HG02798 (cell line): ENCODE results near the gene ESR2.
"Not testable (repeated sequence)": the region's sequence is repeated elsewhere in the genome, so short reads cannot be mapped to it uniquely, and the experiment has no call there.

Experiments
- ATAC-seq: cut with Tn5 transposase; IDR thresholded peaks from one replicate; pipeline ENCODE4 v1.9.1; 2021; ENCODE audit warnings: mild to moderate bottlenecking; ENCODE audit not compliant: unreplicated experiment, poor library complexity

ESR2 gene

DNA sequence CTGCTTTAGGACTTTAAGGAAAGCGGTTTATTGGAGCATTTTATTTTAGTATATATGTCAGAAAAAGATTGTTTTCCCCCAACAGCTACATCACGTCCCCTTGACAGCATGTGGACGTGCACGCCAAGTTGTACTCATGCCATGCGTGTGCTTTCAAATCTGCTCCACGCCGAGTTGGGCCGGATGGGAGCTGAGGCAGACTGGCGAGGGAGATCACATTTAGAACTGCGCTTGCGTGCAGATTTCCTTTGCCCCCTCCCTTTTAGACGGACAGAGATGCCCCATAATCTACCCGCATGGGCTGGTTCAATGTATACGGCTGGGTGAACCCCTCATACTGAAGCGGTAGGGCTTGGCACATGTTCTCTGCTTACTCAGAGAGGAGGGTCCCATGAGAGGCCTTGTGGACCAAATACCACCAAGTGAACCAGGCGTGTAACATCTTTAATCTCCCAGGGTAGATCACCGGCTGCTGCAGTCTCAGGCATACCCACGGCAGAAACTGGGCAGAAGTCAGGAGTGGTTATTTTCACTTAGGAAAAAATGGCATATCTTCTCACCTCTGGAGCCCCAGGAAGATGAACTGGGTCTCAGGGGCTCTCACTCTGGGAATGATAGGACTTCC, 92.1 kb downstream of the ESR2 start:
- no peak for ATAC-seq

DNA sequence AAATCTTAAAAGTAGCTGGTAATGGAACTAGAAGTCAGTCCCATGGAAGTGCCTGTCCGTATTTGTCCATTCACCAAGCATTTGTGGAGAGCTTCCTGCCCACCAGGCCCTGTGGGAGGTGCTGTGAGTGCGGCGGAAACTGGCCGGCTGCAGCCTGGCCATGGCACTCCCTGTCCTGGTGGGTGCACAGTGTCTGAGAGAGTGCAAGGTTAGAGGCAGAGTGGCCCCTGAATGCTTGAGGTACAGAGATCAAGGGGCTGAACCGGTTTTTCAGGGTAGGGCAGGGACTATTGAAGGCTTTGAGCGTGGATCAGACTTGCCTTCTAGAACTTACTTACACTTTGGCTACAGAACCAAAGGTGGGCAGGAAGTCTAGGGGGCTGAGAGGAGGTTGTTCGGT, 92.9 kb downstream of the ESR2 start:
- no peak for ATAC-seq

DNA sequence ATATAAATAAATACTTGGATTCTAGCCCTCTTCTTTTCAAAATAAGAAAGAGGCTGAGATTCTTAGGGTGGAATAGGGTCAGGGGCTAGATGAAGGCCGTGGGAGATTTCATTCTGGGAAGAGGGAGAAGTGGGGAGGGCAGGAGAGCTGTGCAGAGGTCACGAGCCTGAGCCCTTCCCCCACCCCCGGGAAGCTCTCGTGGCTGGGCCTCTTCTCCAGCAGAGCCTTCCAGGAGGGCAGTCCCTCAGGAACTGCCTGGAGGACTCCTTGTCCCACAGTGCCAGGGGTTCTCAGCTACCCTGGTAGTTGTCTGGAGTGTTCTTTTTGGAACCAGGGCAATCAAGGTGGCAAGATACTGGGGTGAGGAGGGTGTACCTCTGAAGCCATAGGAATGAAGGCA, 94.0 kb downstream of the ESR2 start:
- no peak for ATAC-seq

DNA sequence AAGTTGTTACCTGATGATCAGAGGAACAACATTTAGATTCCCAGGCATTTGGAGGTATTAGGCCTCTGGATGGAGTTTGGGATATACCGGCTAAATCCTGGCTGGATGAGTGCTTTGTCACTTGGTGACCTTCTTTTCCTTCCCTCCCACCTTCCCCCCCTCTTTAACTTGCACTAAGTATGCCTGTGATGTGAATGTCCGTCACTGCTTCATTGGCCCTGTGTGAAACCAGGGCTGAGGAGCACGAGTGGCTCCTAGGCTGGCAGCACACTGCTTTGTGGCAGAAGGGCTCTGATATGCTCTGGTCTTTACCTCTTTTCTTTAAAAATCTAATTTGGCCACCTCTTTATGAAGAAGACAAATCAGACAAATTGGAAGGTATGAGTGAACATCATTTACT, 95.7 kb downstream of the ESR2 start:
- no peak for ATAC-seq

DNA sequence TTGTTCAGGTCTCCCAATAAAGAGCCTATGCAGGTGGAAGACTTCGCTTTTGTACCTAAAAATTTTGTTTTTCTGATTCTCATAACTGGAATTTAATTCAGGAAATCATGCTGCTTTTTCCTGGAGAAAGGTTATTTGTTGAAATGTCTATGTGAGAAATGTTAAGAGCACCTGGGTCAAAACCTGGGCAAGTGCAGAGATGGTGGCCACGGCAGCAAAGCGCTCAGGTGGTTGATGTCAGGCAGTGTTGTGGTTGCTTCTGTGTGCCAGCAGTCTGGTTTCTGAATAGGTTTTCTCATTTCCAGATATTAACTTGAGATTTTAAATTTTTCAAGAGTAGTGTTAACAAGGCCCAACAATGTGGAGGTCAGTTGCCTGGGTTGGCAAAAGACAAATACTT, 96.2 kb downstream of the ESR2 start:
- no peak for ATAC-seq

DNA sequence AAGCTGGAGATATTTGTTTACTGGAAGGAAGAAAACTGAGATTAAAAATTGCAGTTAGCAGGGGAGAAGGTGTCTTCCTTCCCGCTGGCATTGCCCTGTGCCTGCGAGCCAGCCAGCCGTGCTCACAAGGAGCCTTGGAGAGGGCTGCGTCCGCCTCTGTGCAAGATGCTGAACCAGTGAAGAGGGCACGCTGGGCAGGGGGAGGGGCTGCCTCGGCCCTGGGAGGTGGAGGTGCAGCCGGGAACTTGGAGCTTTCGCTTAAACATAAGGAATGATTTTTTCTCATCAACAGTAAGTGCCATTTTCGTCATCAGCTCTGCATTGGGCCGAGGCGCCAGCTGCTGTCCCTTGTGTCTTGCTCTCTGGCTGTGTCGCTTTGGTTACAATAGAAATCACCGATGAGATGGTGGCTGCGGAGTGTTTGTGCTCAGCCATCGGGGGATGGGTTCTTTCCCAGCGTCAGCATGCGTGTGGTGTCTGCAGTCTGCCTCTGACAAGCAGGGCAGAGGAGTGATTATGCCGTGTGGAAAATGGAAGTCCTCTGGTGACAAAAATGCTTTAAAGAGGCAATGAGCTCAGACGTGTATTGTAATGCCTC, 97.3 kb downstream of the ESR2 start:
- peak; percentile 39 for ATAC-seq

DNA sequence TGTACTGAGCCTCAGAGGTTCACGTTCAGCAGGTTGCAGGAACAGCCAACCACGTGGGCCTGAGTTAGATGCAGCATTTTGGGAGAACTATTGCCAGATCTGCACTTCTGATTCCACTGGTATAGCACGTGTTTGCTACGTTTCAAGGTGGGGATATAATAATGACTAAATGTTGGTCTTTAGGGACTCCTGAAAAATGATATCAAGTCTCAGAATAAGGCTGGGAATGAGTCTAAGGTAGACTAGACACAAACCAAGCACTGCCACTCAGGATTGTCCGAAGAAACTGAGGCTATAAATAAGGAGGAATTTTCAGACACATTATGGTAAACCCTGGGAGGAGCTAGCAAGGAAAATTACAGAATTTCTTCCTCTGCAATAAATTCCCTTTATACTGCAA, 98.1 kb downstream of the ESR2 start:
- ATAC-seq, result no peak

DNA sequence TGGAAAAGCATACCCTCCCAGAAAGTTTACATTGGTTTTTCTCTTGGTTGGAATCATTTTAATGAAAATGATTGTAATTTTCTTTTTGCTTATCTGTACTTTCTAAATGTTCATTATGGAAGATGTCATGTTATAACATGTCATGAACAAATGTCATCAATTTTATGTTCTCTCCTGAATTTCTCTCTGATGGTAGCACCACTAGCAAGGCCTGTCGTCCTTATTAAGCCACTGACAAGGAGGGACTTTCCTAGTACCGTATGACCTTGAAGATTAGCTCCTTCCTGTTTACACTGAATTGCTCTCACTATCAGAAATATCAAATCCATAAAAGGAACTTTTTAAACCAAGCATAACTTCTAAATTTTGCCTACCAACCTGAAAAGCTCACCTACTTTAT, 99.0 kb downstream of the ESR2 start:
- peak; percentile 65 for ATAC-seq

DNA sequence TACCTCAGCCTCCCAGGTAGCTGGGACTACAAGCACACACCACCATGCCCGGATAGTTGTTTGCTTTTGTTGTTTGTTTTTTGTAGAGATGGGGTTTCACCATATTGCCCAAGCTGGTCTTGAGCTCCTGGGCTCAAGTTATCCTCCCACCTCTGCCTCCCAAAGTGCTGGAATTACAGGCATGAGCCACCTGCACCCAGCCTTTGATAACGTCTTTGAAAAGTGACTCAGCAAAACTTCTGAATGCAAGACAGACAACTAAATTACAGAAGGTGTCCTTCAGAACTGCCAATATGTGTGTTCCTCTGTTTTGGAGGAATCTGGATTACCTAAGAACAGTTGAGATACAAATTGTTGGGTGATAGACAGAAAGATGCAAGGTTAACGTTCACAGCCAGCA, 99.8 kb downstream of the ESR2 start:
- no peak for ATAC-seq

DNA sequence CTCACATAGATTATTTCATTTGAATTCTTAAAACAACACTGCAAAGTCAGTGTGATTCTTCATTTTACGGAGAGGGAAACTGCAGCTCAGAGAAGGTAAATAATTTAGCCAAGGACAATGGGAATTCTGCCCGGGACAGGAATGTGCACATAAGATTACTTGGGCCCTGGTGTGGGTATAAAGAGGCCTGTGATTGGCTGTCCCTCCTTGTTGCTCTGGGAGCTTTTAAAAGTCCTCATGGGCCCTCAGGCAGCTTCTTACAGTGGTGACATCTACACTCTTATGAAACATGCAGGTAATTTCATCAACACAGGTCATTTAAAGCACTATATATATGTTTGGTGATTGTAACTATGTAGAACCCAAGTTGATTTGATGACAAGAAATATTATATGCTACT, 100.3 kb downstream of the ESR2 start:
- no peak for ATAC-seq

DNA sequence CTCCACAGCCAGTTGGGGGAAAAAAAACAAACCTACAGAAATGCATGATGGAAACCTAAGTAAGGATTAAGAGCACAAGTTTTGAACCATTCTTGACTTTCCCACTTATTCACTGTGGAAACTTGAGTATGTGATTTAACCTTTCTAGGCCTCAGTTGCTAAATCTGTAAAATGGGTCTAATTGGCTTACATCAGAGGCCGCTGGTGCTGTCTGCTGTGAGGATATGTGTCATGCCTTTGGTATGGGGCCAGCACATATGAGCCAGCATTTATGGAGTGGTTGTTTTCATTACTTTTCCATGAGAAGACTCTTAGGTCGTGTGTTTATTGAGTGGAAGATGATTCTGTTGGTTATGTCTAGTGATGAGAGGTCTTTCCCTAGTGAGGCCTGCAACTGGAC, 102.4 kb downstream of the ESR2 start:
- no peak for ATAC-seq

DNA sequence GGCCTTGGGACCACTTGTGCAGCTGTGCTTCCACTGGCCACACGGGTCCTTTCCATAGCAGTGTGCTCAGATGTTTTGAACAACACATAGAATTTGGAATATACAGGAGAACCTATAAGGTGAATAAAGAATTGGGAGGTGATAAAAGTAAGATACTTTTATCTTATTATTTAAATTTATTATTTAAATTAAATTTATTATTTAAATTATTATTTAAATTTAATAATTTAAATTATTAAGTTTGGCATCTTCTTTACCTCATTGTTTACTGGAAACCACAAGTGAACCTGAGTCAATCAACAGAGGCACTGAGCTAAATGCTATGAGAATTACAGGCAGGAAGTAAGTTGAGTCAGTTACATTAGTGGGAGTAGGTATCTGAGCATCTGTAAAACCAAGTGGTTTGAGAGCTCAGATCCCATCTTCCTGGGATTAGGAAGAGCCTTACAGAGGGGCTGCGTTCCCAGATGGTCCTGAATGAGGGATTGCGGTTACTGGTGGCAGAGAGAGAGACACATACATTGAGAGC, 103.1 kb downstream of the ESR2 start:
- no peak for ATAC-seq

DNA sequence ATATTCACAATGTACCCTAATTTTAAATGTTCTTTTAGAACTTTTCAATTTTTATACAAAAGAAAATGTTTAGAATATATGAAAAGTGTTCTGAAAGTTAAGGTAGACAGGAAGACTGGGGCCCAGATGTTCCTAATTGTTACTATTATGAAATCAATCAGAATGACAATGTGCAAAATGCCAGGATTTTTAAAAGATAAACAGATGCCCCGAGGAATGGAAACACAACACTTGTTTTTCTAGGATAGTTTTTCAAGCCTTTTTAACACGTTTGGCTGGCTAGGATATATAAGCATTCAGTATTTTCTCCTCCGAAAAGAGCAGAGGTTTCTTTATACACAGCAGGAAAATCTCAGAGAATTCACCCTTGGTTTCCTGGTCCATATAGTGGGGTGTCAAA, 106.8 kb downstream of the ESR2 start:
- no peak for ATAC-seq

DNA sequence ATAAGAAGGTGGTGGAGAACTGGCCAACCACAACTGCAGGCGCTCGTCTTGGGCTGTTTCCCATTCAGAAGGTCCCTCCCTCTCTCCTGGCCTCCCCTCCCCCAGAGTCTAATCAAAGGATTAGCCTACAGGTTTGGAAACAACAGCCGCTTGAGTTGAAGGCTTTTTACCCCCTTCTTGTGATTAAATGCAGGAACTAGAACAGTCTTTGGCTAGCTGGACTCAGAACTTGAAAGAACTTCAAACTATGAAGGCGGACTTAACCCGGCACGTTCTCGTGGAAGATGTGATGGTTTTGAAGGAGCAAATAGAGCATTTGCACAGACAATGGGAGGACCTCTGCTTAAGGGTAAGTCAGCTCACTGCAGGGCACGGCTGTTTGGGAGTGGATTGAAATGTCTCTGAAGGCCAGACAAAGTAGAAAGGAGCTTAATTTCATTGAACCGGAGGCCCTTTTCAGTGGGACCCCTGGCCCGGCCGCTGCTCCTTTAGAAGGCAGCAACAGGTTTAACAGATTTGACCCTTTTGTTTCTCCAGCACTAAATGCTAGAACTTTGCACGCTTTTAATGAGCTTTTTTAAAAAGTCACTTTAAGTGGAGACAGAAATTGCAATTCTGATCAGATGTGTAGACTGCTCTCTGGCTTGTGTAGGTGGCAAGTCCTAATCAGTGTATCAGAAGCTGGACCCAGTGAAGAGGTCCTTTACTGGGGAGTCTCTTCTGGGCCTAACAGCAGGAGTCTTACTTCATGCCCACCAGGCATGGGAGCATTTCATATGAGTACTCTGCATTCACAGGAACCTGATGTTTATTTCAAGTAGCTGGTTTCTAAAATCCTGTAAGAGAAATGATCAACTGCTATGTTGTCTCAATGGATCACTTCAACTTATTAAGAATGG, 107.7 kb downstream of the ESR2 start:
- no peak for ATAC-seq

DNA sequence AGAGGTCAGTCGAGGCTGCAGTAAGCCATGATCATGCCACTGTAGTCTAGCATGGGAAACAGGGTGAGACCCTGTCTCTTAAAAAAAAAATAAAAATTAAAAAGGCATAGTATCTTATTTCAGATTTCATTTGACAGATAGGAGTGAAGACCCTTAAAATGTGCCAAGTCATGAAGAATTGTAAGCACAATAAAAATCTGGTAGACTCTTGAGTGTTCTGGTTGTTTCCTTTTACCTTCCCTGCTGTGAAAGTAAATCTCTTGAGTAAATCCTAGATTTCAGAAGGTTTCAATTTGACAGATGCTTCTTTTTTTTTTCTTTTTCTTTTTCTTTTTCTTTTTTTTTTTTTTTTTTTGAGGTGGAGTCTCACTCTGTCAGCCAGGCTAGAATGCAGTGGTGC, 109.0 kb downstream of the ESR2 start:
- no peak for ATAC-seq

DNA sequence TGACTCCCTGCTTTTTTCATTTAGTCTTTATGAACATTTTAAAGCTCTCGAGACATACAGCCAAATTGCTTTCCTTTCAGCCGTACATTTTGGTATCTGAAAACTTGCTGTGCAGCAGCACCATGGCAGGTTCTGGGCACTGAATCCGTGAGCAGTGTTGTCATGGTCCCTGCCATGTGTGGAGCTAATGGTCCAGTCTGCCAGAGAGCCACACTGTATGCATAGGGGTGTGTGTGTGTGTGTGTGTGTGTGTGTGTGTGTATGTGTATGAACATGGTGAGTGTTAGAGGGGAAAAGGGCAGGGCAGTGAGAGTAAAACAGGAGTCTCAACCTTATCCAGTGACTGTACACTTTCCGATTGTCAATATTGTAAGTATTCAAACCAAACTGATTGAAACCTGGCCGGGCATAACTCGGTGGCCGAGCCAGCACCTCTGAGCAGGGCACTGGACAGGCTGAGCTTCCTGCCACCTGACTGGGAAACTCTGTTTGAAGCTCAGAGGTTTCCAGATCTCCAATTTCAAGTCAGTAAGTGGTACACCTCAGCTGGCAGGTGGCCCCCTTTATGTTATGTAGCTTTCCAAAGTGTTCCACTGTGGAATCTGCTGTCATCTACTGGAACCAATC, 110.0 kb downstream of the ESR2 start:
- ATAC-seq, result no peak

DNA sequence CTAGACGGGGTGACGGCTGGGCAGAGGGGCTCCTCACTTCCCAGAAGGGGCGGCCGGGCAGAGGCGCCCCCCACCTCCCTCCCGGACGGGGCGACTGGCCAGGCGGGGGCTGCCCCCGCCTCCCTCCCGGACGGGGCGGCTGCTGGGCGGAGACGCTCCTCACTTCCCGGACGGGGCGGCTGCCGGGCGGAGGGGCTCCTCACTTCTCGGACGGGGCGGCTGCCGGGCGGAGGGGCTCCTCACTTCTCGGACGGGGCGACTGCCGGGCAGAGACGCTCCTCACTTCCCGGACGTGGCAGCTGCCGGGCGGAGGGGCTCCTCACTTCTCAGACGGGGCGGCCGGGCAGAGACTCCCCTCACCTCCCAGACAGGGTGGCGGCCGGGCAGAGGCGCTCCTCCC, 111.3 kb downstream of the ESR2 start:
- not testable (repeated sequence) for ATAC-seq

DNA sequence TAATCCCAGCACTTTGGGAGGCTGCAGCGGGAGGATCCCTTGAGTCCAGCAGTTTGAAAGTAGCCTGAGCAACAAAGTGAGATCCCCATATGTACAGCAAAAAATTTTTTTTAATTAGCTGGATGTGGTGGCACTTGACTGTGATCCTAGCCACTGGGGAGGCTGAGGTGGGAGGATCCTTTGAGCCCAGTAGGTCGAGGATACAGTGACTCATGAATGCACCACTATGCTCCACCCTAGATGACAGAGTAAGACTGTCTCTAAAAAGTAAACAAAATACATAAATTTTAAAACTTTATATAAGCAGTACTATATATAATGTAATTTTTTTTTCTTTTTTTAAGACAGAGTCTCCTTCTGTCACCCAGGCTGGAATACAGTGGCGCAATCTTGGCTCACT, 115.4 kb downstream of the ESR2 start:
- no peak for ATAC-seq

DNA sequence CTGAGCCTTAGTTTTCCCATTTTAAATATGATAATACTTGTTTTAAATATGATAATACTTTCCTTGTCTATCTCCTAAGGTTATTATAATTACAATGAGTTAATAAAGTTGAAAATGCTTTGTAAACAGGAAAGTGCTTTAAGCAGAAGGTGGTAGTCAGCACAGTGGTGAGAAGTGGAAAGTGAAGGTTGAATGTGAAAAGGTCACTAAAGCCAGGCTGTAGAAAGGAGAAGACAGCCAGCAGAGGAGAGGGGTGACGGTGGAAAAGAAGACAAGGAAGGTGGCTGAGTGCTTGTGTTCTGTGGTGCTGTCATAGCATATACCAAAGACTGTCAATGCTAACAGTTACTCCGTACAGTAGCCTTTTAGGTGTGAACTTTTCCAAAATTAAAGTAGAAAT, 117.8 kb downstream of the ESR2 start:
- no peak for ATAC-seq

DNA sequence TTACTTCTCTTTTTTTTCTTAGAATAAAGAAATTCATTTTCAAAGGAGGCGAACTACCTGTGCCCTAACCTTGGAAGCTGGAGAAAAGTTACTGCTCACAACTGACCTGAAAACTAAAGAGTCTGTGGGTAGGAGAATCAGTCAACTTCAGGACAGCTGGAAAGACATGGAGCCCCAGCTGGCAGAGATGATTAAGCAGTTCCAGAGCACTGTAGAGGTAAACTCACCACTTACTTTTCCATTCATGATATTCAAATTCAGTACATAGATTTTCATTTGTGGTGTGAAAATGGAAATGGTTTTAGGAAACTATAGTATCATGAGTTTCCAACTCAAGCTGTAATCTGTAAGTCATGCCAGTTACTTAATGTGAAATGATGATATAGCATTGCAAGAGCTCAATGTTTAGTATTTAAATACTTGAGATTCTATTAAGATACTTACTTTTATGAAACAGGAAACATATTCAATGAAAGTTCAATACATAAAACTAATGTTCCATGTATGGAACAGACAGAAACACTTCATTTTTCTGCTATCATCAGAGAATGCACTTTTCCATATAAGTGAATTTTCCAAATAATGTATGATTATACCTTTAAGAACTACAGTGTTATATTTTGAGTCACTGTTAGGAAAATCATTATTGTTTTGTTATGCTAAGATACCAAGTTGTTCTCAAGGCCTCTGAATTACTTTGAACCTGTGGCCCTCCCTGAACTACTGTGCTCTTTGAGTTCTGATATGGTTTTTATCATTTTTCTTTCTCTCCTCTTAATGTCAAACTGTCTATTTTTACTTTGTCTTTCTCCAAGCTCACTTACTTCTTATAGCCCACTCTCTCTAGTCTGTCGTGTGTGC, 119.0 kb downstream of the ESR2 start:
- ATAC-seq, result no peak
